ENCODE measurements around the gene RNF169.
"Not testable (repeated sequence)": the region's sequence is repeated elsewhere in the genome, so short reads cannot be mapped to it uniquely, and the experiment has no call there.

The RNF169 gene

DNA sequence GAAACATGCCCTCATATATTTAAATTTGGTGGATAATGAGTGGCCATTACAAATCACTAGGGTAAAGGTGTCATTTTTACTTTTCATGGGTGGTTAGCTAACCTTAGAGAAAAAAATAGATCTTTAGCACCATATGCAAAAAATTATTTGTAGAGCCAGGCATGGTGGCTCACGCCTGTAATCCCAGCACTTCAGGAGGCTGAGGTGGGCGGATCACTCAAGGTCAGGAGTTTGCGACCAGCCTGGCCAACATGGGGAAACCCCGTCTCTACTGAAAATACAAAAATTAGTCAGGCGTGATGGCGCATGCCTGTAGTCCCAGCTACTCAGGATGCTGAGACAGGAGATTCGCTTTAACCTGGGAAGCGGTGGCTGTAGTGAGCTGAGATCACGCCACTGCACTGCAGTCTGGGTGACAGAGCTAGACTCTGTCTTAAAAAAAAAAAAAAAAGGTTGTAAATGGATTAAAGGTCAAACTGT lies 19.6 kb downstream of the RNF169 start:
- not testable (repeated sequence) for DNase-seq

DNA sequence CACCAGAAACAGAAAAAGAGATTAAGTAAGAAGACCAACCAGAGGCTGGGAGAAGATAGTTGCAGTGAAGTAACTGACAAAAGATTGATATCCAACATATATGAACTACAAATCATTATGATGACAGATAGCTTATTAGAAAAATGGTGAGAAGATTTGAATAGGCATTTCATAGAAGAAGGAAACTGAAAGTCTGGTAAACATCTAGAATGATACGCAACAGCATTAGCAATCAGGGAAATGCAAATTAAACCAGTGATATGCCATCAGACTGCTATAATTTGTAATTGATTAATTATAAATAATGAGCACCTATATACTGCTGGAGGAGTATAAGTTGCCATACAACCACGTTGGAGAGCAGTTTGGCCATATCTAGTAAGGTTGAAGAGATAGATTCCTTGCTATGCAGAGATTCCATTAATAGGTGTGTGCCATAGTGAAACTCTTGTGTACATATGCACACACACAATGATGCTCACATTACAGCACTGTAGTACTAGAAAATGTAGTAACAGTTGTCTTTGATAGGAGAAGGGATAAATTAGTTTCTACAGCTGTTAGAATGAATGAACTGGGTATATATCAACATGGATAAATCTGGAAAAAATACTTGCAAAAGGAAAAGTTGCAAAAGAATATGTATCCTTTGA lies 20.5 kb downstream of the RNF169 start:
- DNase-seq, result no peak

GRCh38 chr11:74770456-74770855 lies 21.8 kb downstream of the RNF169 start:
- DNase-seq, result no peak

GRCh38 chr11:74771139-74771538 lies 22.5 kb downstream of the RNF169 start:
- DNase-seq, result no peak

DNA sequence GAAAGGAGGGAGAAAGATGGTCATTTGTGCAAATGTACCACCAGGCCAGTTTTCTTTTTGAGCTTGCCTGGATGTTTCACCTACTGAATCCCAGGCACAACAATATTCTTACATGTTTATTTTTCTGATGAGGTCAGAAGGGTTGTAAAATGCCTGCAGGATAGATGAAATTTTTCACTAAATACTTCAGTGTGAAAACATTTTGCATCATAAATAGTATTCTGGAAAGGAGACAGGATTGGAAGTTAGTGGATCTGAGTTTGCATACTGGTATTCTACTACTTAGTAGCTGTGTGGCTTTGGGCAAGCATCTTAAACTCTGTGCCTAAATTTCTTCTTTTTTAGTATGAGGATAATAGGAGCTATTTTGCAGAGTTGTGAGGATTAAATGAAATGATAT lies 24.8 kb downstream of the RNF169 start:
- no peak for DNase-seq

- DNase-seq, result no peak
These were observed 27.1 kb downstream of the RNF169 start for GRCh38 chr11:74775762-74776161.

DNA sequence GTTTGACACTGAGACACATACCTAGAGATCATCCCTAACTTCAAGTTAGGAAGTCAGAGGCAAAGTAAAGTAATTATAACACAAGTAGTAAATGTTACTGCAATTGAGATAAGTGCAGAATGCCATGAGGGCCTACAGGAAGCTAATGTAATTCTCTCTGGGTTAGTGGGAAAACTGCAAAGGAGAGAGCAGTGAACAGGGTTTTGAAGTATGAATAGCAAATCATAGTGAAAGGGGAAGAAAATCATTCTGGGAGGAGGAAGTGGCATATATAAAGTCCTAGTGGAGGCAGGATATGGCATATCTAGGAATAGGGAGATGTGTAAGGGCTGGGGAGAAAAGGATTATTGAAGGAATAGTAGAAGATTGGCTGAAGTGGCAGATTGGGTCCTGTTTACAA lies 27.9 kb downstream of the RNF169 start:
- no peak for DNase-seq

DNA sequence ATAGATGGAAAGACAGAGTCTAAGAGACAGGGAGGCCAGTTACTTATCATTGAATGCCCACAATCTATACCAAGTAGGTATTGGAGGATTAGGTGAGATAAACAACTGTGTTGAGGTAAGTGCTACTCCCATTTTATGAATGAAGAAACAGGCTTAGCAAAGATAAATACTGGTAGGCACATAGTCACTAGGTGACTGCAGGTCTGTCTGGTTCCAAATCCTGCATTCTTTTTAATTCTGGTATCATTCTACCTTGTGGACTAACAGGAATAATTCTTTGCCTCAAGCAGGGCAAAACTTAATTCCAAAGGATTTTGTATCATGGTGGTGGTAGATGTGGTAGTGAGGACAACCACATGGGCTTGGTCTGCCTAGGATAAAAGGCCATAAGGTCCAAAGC lies 28.4 kb downstream of the RNF169 start:
- DNase-seq, result no peak

DNA sequence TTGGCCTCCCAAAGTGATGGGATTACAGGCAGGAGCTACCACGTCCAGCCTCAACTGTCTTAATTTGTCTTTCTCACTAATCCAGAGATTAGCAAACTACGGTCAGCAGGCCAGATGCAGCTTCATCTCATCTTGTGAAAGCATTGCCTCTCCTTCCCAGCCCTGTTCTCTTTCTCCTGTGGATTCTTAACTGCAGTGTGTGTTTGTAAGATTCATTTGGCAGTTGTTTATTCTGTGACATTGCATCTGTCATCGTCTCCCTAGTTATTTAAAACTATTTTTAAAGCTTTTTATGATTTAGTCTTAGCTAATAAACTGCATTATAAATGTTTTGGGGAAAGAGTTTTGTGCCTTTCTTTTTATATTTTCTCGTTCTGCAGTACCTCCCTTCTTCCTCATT lies 29.2 kb downstream of the RNF169 start:
- DNase-seq, result no peak

DNA sequence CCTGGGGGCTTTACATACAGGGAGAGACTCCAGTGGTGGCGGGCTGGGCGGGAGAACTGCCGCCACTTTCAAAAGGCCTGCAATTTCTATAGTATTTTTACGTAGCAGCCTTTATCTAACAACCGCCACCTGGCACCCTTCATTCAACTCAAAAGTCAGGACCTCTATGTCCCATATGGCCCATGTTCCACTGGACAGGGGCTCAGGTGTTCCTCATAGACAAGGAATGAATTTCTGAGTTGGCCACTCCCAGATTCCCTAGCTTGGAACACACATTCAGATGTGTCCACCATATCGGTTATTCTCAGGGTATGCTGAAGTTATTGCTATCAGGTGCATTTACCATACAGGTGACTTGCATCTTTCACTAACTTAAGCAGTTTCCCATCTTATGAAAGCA lies 29.9 kb downstream of the RNF169 start:
- no peak for DNase-seq

- DNase-seq, result no peak
These were observed 31.8 kb downstream of the RNF169 start for GRCh38 chr11:74780248-74781005.

- peak in 1 of 14 donors; percentile 4 for DNase-seq
These were observed 34.7 kb downstream of the RNF169 start for GRCh38 chr11:74783241-74783871.

GRCh38 chr11:74784234-74784633 lies 35.6 kb downstream of the RNF169 start:
- no peak for DNase-seq

GRCh38 chr11:74784726-74785125 lies 36.1 kb downstream of the RNF169 start:
- no peak for DNase-seq

DNA sequence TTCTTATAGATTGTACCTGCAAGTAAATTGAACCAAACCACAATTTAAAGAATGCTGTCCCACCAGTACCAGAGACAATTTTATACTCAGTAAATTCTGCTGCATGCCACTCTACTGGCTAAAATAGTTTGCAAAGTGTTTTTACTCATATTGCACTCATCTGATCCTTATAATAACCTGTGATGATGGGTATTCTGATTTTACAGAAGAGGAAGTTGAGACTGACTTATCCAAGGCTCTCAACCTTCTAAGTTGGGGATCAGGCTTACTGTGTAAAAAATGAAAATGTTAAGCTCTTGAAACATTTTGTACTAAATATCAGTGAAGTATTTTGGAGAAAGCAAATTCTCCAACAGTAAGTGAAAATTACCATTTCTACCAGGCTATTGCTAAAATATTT lies 37.9 kb downstream of the RNF169 start:
- DNase-seq, result no peak

GRCh38 chr11:74791333-74792100 lies 42.9 kb downstream of the RNF169 start:
- DNase-seq, result no peak

- DNase-seq, result no peak
These were observed 57.6 kb downstream of the RNF169 start for GRCh38 chr11:74806267-74806666.

DNA sequence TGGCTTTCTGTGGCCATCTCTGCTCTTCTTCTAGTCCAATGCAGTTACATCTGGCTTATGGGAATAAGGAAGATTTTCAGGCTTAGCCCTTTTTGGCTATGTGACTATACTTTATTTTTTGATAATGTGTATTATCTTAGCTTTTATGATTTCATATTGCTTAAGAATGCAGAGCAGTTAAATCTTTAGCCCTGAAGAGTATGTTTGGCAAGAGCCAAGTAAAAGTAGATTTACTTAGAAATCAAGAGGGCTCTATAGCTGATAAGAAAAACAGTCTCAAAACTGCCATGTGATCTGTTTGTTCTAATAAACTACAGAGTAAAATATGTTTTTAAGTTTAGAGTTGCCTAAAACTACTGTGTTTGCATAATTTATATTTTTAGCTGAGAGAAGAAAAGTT lies 61.2 kb downstream of the RNF169 start:
- no peak for DNase-seq

DNA sequence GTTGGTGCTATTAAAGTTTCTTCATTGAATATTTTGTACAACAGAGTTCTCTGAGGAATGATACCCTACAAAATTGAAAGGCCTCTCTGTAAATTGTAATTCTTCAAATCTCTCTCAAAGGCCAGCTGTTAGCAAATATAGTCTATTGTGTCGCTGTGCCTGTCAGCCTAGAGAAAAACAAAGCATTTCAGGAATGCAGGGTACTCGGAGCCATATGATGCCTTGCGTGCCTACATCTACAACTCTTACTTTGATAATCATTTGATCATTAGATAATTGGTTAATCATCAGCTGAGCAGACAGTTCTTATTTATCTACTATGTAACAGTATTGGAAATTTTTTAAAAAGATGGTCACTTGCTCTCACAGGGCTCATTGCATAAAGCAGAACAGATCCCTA lies 67.3 kb downstream of the RNF169 start:
- DNase-seq, result no peak

GRCh38 chr11:74816664-74817063 lies 68.0 kb downstream of the RNF169 start:
- DNase-seq, result no peak

DNA sequence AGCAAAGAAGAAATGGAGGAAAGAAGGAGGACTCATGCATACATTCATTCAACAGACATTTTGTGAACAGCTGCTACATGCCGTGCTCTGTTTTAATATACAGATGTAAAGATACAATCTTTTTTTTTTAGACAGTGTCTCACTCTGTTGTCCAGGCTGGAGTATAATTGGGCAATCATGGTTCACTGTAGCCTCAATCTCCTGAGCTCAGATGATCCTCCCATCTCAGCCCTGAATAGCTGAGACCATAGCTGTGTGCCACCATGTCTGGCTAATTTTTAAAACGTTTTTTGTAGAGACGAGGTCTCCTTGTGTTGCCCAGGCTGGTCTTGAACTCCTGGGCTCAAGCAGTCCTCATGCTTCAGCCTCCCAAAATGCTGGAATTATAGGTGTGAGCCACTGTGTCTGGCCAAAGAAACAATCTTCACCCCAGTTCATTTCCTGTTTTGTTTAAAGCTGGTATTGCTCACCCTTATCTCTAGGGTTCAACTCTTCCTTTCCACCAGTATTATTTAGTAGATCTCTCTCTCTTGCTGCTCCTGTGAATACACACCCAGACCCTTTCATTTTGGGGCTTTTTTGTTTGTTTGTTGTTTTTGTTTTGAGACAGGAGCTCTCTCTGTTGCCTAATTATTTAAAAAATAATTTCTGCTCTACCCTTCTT lies 69.8 kb downstream of the RNF169 start:
- DNase-seq, result no peak

DNA sequence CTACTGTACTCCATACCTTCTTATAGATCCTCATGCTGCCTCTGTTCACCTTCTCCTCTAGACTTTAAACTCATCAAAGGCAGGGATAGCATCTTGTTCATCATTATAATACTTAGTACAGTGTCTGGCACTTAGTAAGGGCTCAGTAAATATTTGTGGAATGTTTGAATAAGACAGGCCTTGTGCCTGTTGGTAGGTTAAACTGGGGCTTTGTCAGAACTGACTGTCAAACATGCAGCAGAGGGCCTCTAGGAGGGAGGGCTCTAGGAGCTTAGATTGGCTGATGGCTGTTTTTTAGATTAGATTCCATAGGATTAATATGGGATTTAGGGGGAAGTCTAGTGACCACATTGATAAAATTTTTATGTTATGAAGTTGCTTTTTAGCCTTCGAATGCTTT lies 70.8 kb downstream of the RNF169 start:
- DNase-seq, result no peak

All from C1 segment of cervical spinal cord (tissue), 14 donors.